ENCODE results near the gene EPS8. TPM values are rescaled to one million over a fixed set of nuclear protein-coding genes. Genes with fewer than 3 reads are reported as not detected.

Gene EPS8
- total and polyA plus RNA-seq, 2 donors (not counting 1 experiment from before 2014, with no cell fraction given): 0.76 to 0.96 TPM

GRCh38 chr12:15783288-15783687 lies 5.9 kb downstream of the EPS8 start:
- ChIA-PET CTCF (no interaction called here), POLR2A (no interaction called here)
- Mint-ChIP-seq H3K27ac (no peak overlapping the region), H3K4me3 (no peak overlapping the region), H3K4me1 (peaks cover 5% of the 10 kb centered on the region), H3K9me3 (ENCODE audit: insufficient read depth) (no peaks in the 10 kb centered on the region), H3K27me3 (peaks cover 58% of the 10 kb centered on the region)
- H3K4me3 ChIP-seq (ENCODE audit: control extremely low read depth in 1 of 5, extremely low read depth in 1 of 5, insufficient read depth in 1 of 5, low read depth in 2 of 5, low read length in 4 of 5): no peak overlapping the region
- TF ChIP-seq, protein P1, sequence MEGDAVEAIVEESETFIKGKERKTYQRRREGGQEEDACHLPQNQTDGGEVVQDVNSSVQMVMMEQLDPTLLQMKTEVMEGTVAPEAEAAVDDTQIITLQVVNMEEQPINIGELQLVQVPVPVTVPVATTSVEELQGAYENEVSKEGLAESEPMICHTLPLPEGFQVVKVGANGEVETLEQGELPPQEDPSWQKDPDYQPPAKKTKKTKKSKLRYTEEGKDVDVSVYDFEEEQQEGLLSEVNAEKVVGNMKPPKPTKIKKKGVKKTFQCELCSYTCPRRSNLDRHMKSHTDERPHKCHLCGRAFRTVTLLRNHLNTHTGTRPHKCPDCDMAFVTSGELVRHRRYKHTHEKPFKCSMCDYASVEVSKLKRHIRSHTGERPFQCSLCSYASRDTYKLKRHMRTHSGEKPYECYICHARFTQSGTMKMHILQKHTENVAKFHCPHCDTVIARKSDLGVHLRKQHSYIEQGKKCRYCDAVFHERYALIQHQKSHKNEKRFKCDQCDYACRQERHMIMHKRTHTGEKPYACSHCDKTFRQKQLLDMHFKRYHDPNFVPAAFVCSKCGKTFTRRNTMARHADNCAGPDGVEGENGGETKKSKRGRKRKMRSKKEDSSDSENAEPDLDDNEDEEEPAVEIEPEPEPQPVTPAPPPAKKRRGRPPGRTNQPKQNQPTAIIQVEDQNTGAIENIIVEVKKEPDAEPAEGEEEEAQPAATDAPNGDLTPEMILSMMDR (IDR thresholded peaks at IDR 0.05): no peak
- no peak for TF ChIP-seq EZH2 (IDR thresholded peaks at IDR 0.05; ENCODE audit: borderline replicate concordance, insufficient read depth, low read depth, low read length, poor library complexity, severe bottlenecking)
- no peak overlapping the region for H3K4me2 ChIP-seq (replicated peaks; ENCODE audit: low read depth, low read length, poor library complexity, severe bottlenecking)
- DNase-seq (no peak), ATAC-seq (ENCODE audit: low read depth) (no peak)
- H3K9ac ChIP-seq (ENCODE audit: low read length): no peak overlapping the region
- H3K79me2 ChIP-seq (ENCODE audit: control insufficient read depth, insufficient read depth, low read length): no peaks in the 10 kb centered on the region
- intact Hi-C loops (cut with micrococcal nuclease): loop anchor here (10.0 kb wide), 1 partner anchor 208 kb away; no protein-coding TSS in a partner anchor
- H3K27ac ChIP-seq (ENCODE audit: low read length in 2 of 2): no peak overlapping the region
- peaks cover 3 to 6% of the 10 kb centered on the region in 2 donors for H3K4me1 ChIP-seq (ENCODE audit: control insufficient read depth in 2 of 2, insufficient read depth in 2 of 2, low read length in 2 of 2)
- peaks cover 0 to 39% (median 23%) of the 10 kb centered on the region in 4 experiments for H3K27me3 ChIP-seq (replicated peaks in 1 of 4; ENCODE audit: control extremely low read depth in 1 of 4, control insufficient read depth in 3 of 4, insufficient read depth in 4 of 4, low read length in 3 of 4)
- no peaks in the 10 kb centered on the region for H3K36me3 ChIP-seq (replicated peaks in 1 of 2; ENCODE audit: control extremely low read depth in 1 of 2, control insufficient read depth in 1 of 2, extremely low read depth in 1 of 2, insufficient read depth in 2 of 2, low read length in 1 of 2)
- H3K9me3 ChIP-seq (ENCODE audit: control extremely low read depth in 1 of 3, control insufficient read depth in 2 of 3, insufficient read depth in 1 of 3, low read length in 2 of 3): no peaks in the 10 kb centered on the region
- H4K20me1 ChIP-seq (ENCODE audit: control insufficient read depth, insufficient read depth, low read length, poor library complexity, severe bottlenecking): no peaks in the 10 kb centered on the region
- no CpG with 5 or more reads among the region's 1 CpG for WGBS (ENCODE audit: insufficient coverage)
- H2AFZ ChIP-seq (ENCODE audit: insufficient read depth, low read depth, low read length, poor library complexity, severe bottlenecking): no peak overlapping the region

- 80% methylated on average over 1 of the region's 8 CpGs for WGBS (ENCODE audit: insufficient coverage)
- Mint-ChIP-seq H3K9me3 (ENCODE audit: insufficient read depth) (no peaks in the 10 kb centered on the region), H3K27me3 (peaks cover 54% of the 10 kb centered on the region), H3K27ac (no peak overlapping the region), H3K4me3 (no peak overlapping the region), H3K4me1 (no peaks in the 10 kb centered on the region)
- no peak overlapping the region for H3K27ac ChIP-seq (ENCODE audit: low read length in 2 of 2)
- no peak overlapping the region for H3K4me2 ChIP-seq (replicated peaks; ENCODE audit: low read depth, low read length, poor library complexity, severe bottlenecking)
- peaks cover 0 to 32% (median 18%) of the 10 kb centered on the region in 4 experiments for H3K27me3 ChIP-seq (replicated peaks in 1 of 4; ENCODE audit: control extremely low read depth in 1 of 4, control insufficient read depth in 3 of 4, insufficient read depth in 4 of 4, low read length in 3 of 4)
- ChIA-PET POLR2A (no interaction called here), CTCF (no interaction called here)
- H3K4me3 ChIP-seq (ENCODE audit: control extremely low read depth in 1 of 5, extremely low read depth in 1 of 5, insufficient read depth in 1 of 5, low read depth in 2 of 5, low read length in 4 of 5): no peak overlapping the region
- H3K9ac ChIP-seq (ENCODE audit: low read length): no peak overlapping the region
- DNase-seq: no peak
- no peak overlapping the region for H2AFZ ChIP-seq (ENCODE audit: insufficient read depth, low read depth, low read length, poor library complexity, severe bottlenecking)
- no peak for ATAC-seq (ENCODE audit: low read depth)
- no peaks in the 10 kb centered on the region for H3K79me2 ChIP-seq (ENCODE audit: control insufficient read depth, insufficient read depth, low read length)
- no peaks in the 10 kb centered on the region for H4K20me1 ChIP-seq (ENCODE audit: control insufficient read depth, insufficient read depth, low read length, poor library complexity, severe bottlenecking)
- H3K36me3 ChIP-seq (replicated peaks in 1 of 2; ENCODE audit: control extremely low read depth in 1 of 2, control insufficient read depth in 1 of 2, extremely low read depth in 1 of 2, insufficient read depth in 2 of 2, low read length in 1 of 2): no peaks in the 10 kb centered on the region
- no peaks in the 10 kb centered on the region for H3K9me3 ChIP-seq (ENCODE audit: control extremely low read depth in 1 of 3, control insufficient read depth in 2 of 3, insufficient read depth in 1 of 3, low read length in 2 of 3)
- intact Hi-C loops (cut with micrococcal nuclease): loop anchor here (10.0 kb wide), 1 partner anchor 208 kb away; no protein-coding TSS in a partner anchor
- H3K4me1 ChIP-seq (ENCODE audit: control insufficient read depth in 2 of 2, insufficient read depth in 2 of 2, low read length in 2 of 2): no peaks in the 10 kb centered on the region
- TF ChIP-seq, protein P1 (IDR thresholded peaks at IDR 0.05): no peak
- no peak for TF ChIP-seq EZH2 (IDR thresholded peaks at IDR 0.05; ENCODE audit: borderline replicate concordance, insufficient read depth, low read depth, low read length, poor library complexity, severe bottlenecking)
These were observed 6.5 kb downstream of the EPS8 start for GRCh38 chr12:15782667-15783066.
